GM19468 (cell line): ENCODE data around the gene MAGI2.

Source experiments
- ATAC-seq: cut with Tn5 transposase; IDR thresholded peaks from one replicate; pipeline ENCODE4 v1.9.1; 2021; ENCODE audit warnings: mild to moderate bottlenecking, moderate library complexity, moderate number of reproducible peaks; ENCODE audit not compliant: unreplicated experiment; ENCODE audit errors: extremely low read depth

MAGI2 gene

GRCh38 chr7:79282882-79283602 lies 170.4 kb downstream of the MAGI2 start:
- ATAC-seq: no peak

GRCh38 chr7:79282070-79282694 lies 171.3 kb downstream of the MAGI2 start:
- no peak for ATAC-seq

- ATAC-seq: no peak
These were observed 172.0 kb downstream of the MAGI2 start for GRCh38 chr7:79281426-79281825.

- ATAC-seq: no peak
These were observed 180.5 kb downstream of the MAGI2 start for GRCh38 chr7:79272938-79273337.

GRCh38 chr7:79272066-79272669 lies 181.3 kb downstream of the MAGI2 start:
- ATAC-seq: no peak

- no peak for ATAC-seq
These were observed 184.7 kb downstream of the MAGI2 start for GRCh38 chr7:79268730-79269129.

GRCh38 chr7:79258826-79259225 lies 194.6 kb downstream of the MAGI2 start:
- ATAC-seq: no peak

GRCh38 chr7:79257959-79258358 lies 195.5 kb downstream of the MAGI2 start:
- no peak for ATAC-seq

GRCh38 chr7:79245623-79246249 lies 207.7 kb downstream of the MAGI2 start:
- no peak for ATAC-seq

GRCh38 chr7:79244482-79244881 lies 209.0 kb downstream of the MAGI2 start:
- ATAC-seq: no peak

GRCh38 chr7:79241288-79242060 lies 212.0 kb downstream of the MAGI2 start:
- ATAC-seq: no peak

- no peak for ATAC-seq
These were observed 213.1 kb downstream of the MAGI2 start for GRCh38 chr7:79240413-79240812.

- ATAC-seq: no peak
These were observed 217.0 kb downstream of the MAGI2 start for GRCh38 chr7:79236352-79237028.

GRCh38 chr7:79227044-79227443 lies 226.4 kb downstream of the MAGI2 start:
- no peak for ATAC-seq

GRCh38 chr7:79221211-79221610 lies 232.3 kb downstream of the MAGI2 start:
- ATAC-seq: no peak

- ATAC-seq: no peak
These were observed 235.4 kb downstream of the MAGI2 start for GRCh38 chr7:79217976-79218626.

GRCh38 chr7:79217468-79217867 lies 236.0 kb downstream of the MAGI2 start:
- ATAC-seq: no peak

GRCh38 chr7:79216236-79216635 lies 237.2 kb downstream of the MAGI2 start:
- no peak for ATAC-seq

GRCh38 chr7:79212334-79212733 lies 241.1 kb downstream of the MAGI2 start:
- ATAC-seq: no peak
